ENCODE measurements around the gene TMED9.
"Not testable (repeated sequence)": the region's sequence is repeated elsewhere in the genome, so short reads cannot be mapped to it uniquely, and the experiment has no call there.

DNA sequence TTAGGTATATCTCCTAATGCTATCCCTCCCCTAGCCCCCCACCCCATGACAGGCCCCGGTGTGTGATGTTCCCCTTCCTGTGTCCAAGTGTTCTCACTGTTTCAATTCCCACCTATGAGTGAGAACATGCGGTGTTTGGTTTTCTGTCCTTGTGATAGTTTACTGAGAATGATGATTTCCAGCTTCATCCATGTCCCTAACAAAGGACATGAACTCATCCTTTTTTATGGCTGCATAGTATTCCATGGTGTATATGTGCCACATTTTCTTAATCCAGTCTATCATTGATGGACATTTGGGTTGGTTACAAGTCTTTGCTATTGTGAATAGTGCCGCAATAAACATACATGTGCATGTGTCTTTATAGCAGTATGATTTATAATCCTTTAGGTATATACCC lies 42.9 kb downstream of the TMED9 start:
- TF ChIP-seq, protein P1, sequence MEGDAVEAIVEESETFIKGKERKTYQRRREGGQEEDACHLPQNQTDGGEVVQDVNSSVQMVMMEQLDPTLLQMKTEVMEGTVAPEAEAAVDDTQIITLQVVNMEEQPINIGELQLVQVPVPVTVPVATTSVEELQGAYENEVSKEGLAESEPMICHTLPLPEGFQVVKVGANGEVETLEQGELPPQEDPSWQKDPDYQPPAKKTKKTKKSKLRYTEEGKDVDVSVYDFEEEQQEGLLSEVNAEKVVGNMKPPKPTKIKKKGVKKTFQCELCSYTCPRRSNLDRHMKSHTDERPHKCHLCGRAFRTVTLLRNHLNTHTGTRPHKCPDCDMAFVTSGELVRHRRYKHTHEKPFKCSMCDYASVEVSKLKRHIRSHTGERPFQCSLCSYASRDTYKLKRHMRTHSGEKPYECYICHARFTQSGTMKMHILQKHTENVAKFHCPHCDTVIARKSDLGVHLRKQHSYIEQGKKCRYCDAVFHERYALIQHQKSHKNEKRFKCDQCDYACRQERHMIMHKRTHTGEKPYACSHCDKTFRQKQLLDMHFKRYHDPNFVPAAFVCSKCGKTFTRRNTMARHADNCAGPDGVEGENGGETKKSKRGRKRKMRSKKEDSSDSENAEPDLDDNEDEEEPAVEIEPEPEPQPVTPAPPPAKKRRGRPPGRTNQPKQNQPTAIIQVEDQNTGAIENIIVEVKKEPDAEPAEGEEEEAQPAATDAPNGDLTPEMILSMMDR (conservative IDR thresholded peaks at IDR 0.05) = not testable (repeated sequence)
- not testable (repeated sequence) for TF ChIP-seq EZH2 (IDR thresholded peaks at IDR 0.05; ENCODE audit: low read depth)
